Effector CD4-positive, alpha-beta T cell (primary cell): Measurements from ENCODE around the gene PPP2R5D.
A peak's percentile ranks its signal among the peaks of the same experiment; 100 is the strongest.
"Not testable (repeated sequence)": the region's sequence is repeated elsewhere in the genome, so short reads cannot be mapped to it uniquely, and the experiment has no call there.

Experiments
- DNase-seq: peaks from one replicate; pipeline ENCODE4 v3.0.0-alpha.2; 2020

Gene PPP2R5D

GRCh38 chr6:43033496-43034189, 49.3 kb downstream of the PPP2R5D start:
- DNase-seq, result no peak

GRCh38 chr6:43034190-43034525, 49.8 kb downstream of the PPP2R5D start:
- DNase-seq, result no peak

- no peak for DNase-seq
Observed at GRCh38 chr6:43035495-43036194, 51.3 kb downstream of the PPP2R5D start.

- DNase-seq, result no peak
Observed at GRCh38 chr6:43036712-43037111, 52.3 kb downstream of the PPP2R5D start.

GRCh38 chr6:43037197-43037596, 52.8 kb downstream of the PPP2R5D start:
- no peak for DNase-seq

- DNase-seq, result no peak
Observed at GRCh38 chr6:43037706-43038105, 53.3 kb downstream of the PPP2R5D start.

GRCh38 chr6:43038727-43039126, 54.4 kb downstream of the PPP2R5D start:
- no peak for DNase-seq

- no peak for DNase-seq
Observed at GRCh38 chr6:43040542-43041257, 56.3 kb downstream of the PPP2R5D start.

- not testable (repeated sequence) for DNase-seq
Observed at GRCh38 chr6:43041475-43041874, 57.1 kb downstream of the PPP2R5D start.

- DNase-seq, result no peak
Observed at GRCh38 chr6:43043310-43043709, 58.9 kb downstream of the PPP2R5D start.

GRCh38 chr6:43045371-43045930, 61.1 kb downstream of the PPP2R5D start:
- DNase-seq, result no peak

GRCh38 chr6:43047998-43048397, 63.6 kb downstream of the PPP2R5D start:
- DNase-seq, result no peak

- DNase-seq, result no peak
Observed at GRCh38 chr6:43050981-43051380, 66.6 kb downstream of the PPP2R5D start.

- no peak for DNase-seq
Observed at GRCh38 chr6:43052225-43052841, 68.0 kb downstream of the PPP2R5D start.

GRCh38 chr6:43052842-43053544, 68.6 kb downstream of the PPP2R5D start:
- no peak for DNase-seq

GRCh38 chr6:43053545-43054205, 69.3 kb downstream of the PPP2R5D start, which contains the start of gene CUL7:
Gene CUL7, minus strand, starts transcription at chr6:43053851. Its CDS starts 1,063 bp downstream, at chr6:43052788.
- DNase-seq, result peak; percentile 87

- no peak for DNase-seq
Observed at GRCh38 chr6:43054206-43054943, 70.0 kb downstream of the PPP2R5D start.

- DNase-seq, result no peak
Observed at GRCh38 chr6:43055966-43056365, 71.6 kb downstream of the PPP2R5D start.

- DNase-seq, result no peak
Observed at GRCh38 chr6:43058531-43058930, 74.2 kb downstream of the PPP2R5D start.

- DNase-seq, result peak; percentile 96
Observed at GRCh38 chr6:43059168-43060033, 75.0 kb downstream of the PPP2R5D start, which contains the start of the genes KLC4 and MRPL2. Gene KLC4, plus strand, starts transcription at chr6:43059631. Its CDS starts 1,705 bp downstream, at chr6:43061336. Gene MRPL2, minus strand, starts transcription at chr6:43059434. Its CDS starts 53 bp downstream, at chr6:43059381.
